ENCODE results near the gene RAB6C.
"Not testable (repeated sequence)": the region's sequence is repeated elsewhere in the genome, so short reads cannot be mapped to it uniquely, and the experiment has no call there.

Gene RAB6C

GRCh38 chr2:129979629-129980155 is at the start of gene RAB6C:
TSS of gene RAB6C (plus strand) at chr2:129979666. CDS start at chr2:129980116, 450 bp downstream.
- not testable (repeated sequence) for DNase-seq

- DNase-seq: no peak
Measured at GRCh38 chr2:129930451-129930850, 49.0 kb upstream of the RAB6C start.

GRCh38 chr2:129933387-129933786 is 46.1 kb upstream of the RAB6C start:
- DNase-seq: not testable (repeated sequence)

- DNase-seq: no peak
Measured at GRCh38 chr2:129934044-129934822, 45.2 kb upstream of the RAB6C start.

- DNase-seq: no peak
Measured at GRCh38 chr2:129935118-129935517, 44.3 kb upstream of the RAB6C start.

- peak; percentile 22 to 33 for DNase-seq
Measured at GRCh38 chr2:129936334-129936934, 43.0 kb upstream of the RAB6C start.

GRCh38 chr2:129938850-129939471 is 40.5 kb upstream of the RAB6C start:
- DNase-seq: not testable (repeated sequence)

- not testable (repeated sequence) for DNase-seq
Measured at GRCh38 chr2:129943456-129943855, 36.0 kb upstream of the RAB6C start.

- no peak for DNase-seq
Measured at GRCh38 chr2:129945557-129945956, 33.9 kb upstream of the RAB6C start.

- not testable (repeated sequence) for DNase-seq
Measured at GRCh38 chr2:129947712-129948111, 31.8 kb upstream of the RAB6C start.

GRCh38 chr2:129956171-129956570 is 23.3 kb upstream of the RAB6C start:
- not testable (repeated sequence) for DNase-seq

- no peak for DNase-seq
Measured at GRCh38 chr2:129957891-129958290, 21.6 kb upstream of the RAB6C start.

GRCh38 chr2:129958736-129959135 is 20.7 kb upstream of the RAB6C start:
- not testable (repeated sequence) for DNase-seq

GRCh38 chr2:129968605-129969004 is 10.9 kb upstream of the RAB6C start:
- DNase-seq: not testable (repeated sequence)

GRCh38 chr2:129975016-129975774 is 4.3 kb upstream of the RAB6C start:
- no peak for DNase-seq

- not testable (repeated sequence) for DNase-seq
Measured at GRCh38 chr2:129976969-129977368, 2.5 kb upstream of the RAB6C start.

GRCh38 chr2:129977986-129978385 is 1.5 kb upstream of the RAB6C start:
- no peak for DNase-seq

GRCh38 chr2:129980246-129980645 is 780 bp downstream of the RAB6C start:
- not testable (repeated sequence) for DNase-seq

- DNase-seq: not testable (repeated sequence)
Measured at GRCh38 chr2:129981689-129982088, 2.2 kb downstream of the RAB6C start.

GRCh38 chr2:129984426-129984825 is 5.0 kb downstream of the RAB6C start:
- no peak for DNase-seq

- not testable (repeated sequence) for DNase-seq
Measured at GRCh38 chr2:129992415-129993006, 13.0 kb downstream of the RAB6C start.

GRCh38 chr2:129993151-129993550 is 13.7 kb downstream of the RAB6C start:
- DNase-seq: not testable (repeated sequence)
